ENCODE results near the gene PLAU.
"Not testable (repeated sequence)": the region's sequence is repeated elsewhere in the genome, so short reads cannot be mapped to it uniquely, and the experiment has no call there.

PLAU gene

DNA sequence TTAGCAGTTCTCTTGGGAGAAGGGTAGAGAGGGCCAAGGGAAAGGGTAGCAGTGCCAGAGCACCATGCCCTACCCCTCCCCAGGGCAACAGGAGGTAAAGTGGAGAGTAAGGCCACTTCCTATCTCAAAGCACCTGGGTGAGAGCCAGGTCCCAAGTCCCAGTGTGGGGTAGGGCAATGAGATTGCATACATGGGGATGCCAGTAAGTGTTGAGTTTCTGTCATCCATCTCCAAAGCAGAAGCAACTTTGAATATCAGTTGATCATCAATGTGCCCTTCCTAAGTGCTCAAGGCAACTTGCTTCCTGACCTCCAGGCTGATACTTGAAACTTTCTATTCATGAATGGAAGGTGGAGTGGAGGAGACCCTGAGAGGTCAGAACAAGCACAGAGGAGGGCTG, 34.4 kb upstream of the PLAU start:
- DNase-seq (ENCODE audit: low read depth, low spot score): no peak

DNA sequence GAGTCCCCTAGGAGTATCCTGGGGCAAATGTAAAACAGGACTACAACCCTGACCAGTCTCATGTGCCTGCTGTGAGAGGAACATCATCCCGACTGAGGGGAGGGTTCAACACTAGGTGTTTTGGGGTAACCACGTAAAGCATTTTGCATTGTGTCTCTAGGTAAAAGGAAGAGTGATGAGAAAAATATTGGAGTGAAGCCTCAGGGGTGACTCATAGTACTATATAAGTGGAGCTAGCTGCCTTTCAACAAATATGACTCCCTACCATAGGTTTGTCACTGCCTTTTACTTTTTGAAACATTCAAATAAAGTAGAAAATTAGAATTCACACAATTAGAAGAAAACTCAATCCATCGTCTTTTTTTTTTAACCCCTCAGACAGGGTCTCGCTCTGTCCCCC, 34.0 kb upstream of the PLAU start:
- DNase-seq (ENCODE audit: low read depth, low spot score): no peak

DNA sequence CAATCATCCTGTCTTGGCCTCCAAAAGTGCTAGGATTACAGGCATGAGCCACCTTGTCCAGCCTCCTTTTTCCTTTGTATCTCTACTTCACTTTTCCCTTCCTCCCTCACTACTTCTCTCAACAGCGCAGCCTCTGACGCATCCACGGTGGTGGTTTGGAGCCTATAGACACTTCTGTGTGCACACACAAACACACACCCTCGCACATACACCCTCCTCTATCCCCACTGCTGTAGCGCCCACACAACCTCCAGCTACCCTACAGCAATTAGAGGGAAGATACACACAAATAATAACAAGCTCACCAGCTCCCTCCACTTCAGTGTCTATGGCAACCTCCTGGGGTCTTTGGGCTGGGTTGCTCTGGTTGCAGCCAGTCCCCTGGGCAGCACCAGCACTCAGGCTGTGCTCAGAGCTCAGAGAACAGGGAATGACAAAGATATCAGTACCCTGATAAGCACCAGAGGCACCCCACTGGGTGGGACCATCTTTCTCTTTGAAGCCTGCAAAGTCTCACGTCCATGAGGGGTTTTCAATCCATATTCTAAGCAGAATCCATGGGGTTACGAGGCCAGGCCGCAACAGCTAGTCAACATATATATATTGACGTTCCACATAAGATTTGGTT, 33.3 kb upstream of the PLAU start:
- DNase-seq (ENCODE audit: low read depth, low spot score): no peak

DNA sequence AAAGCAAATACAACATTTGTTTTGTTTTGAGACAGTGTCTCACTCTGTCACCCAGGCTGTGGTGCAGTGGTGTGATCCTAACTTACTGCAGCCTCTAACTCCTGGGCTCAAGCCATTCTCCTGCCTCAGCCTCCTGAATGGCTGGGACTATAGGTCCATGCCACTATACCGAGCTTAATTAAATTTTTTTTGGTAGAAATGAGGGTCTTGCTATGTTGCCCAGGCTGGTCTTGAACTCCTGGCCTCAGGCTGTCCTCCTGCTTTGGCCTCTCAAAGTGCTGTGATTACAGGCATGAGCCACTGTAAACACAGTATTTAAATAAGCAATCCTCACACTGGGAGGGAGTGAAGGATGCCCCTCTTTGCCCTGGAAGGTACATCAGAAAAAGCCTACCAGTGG, 32.6 kb upstream of the PLAU start:
- no peak for DNase-seq (ENCODE audit: low read depth, low spot score)

DNA sequence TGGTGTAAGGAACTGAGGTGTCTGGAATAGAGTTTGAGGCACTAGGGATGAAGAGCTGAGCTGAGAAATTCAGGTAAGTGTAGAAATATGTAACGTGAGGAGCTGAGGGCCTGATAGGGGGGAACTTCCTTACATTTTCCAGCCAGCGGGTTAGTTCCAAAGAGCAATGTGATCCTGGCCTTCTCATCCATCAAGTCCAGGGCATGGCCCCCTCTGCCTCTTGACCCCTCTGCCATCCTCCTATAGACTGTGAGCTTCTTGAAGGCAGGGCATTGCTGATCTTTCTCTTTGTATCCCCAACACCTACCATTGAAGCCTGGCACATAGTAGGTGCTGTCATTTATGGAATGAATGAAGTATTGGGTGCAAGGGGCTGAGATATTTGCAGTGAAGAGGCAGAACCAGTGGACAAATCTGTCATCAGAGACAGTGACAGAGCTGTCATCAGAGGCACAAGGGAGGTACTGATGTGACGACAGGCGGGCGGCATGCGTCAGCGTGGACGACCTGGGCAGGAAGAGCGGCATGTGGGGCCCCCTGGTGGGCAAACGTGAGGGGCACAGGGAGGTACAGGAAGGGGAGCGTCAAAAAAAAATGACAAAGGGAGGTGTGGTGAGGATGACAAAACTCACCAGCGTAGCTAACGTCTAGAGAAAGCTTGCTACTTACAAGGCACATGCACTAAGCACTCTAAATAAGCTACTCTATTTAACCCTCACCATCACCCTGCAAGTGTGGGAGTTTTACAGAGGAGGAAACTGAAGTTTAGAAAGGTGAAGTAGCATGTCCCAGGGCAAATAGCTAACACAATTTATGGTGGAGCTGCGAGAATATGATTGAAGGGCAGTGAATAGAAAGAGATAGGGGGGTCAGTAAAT, 31.4 kb upstream of the PLAU start:
- DNase-seq (ENCODE audit: low read depth, low spot score): peak; percentile 89

DNA sequence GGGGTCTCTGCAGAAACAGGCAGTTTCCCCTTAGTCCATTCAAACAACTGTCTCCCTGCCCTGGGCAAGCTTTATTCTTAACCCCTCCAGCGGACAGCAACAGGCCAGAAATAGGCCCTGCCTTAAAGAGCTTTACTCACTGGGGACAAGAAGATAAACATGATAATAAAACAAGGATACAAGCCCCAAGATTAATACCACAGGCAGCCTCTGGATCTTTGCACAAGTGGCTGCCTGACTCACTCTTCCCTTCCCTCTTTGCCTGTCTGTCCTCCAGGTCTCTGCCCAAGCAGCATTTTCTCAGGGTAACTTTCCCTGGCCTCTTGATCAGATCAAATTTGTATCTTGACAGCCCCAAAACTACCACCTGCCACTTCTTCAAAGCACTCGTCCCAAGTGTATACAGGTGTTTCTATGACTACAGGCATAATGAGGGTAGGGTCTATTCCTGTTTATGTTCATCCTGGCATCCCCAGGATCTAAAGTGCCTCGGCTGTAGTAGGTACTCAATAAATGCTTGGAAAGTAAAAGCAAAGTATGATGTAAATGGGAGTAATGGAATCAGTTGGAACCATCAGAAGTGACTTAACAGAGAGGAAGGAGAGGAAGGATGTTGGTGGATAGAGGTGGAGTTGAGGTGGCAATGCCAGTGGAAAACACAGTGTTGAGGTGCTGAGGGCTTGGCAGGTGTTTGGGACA, 29.6 kb upstream of the PLAU start:
- DNase-seq (ENCODE audit: low read depth, low spot score): no peak

DNA sequence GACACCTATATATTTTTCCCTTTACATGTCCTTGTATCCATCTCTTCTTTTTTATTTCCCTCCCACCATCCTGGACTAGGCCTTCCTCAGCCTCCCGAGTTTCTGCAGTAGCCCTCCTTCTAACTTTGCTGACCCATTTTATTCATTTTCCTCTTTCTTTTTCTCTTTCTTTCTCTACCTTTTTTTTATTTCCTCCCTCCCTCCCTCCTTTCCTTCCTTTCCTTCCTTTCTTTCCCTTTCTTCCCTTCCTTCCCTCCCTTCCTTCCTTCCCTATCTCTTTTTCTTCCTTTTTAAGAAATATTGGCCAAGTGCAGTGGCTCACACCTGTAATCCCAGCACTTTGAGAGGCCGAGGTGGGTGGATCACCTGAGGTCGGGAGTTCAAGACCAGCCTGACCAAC, 26.9 kb upstream of the PLAU start:
- DNase-seq (ENCODE audit: low read depth, low spot score): no peak

DNA sequence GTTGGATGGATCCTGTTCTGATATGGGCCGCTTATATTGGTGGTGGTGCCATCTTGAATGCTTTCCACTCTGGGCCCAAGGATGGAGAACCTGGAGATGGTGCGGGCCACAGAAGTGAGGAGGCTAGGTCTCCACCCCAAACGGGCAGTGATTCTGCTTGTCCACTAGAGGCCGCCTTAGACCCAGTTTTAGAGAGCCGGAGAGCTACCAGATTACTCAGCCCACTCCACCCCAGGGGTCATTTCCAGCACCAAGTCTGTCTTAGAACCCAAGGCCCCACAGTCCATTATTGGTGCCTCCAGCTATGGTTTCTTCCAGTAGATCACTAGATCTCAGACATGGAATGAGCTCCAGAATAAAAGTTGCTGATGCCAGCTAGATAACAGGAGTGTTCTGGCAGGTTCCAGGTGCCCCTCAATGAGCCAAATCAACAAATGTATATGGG, 24.8 kb upstream of the PLAU start:
- peak; percentile 86 for DNase-seq (ENCODE audit: low read depth, low spot score)

DNA sequence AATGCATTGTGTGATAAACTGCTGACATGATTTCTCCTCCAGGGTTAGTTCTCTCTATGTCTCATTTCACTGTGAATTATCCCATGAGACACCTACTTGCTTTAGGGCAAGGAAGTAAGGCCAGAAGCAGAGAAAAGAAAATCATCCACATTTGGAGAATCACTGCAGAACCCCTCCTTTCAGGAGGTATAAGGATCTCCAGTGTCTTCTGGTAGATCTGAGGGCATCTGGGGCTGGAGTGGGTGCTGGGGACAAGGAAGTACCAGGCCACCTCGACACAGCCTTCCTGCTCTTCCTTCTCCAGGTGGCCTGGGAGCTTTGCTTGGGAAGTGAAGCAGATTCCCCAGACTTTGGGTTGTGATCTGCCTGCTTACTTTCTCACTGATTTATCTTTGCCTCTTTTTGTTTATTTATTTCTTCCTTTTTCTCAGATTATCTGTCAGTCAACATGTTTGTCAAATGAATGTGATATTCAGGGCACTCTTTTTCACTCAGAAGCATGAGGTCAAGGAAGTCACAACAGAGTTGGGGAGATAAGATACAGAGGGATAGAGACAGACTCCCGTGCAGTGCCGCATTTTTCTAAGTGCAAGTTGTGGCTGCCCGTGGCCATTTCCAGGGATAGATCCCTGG, 24.2 kb upstream of the PLAU start:
- DNase-seq (ENCODE audit: low read depth, low spot score): no peak

DNA sequence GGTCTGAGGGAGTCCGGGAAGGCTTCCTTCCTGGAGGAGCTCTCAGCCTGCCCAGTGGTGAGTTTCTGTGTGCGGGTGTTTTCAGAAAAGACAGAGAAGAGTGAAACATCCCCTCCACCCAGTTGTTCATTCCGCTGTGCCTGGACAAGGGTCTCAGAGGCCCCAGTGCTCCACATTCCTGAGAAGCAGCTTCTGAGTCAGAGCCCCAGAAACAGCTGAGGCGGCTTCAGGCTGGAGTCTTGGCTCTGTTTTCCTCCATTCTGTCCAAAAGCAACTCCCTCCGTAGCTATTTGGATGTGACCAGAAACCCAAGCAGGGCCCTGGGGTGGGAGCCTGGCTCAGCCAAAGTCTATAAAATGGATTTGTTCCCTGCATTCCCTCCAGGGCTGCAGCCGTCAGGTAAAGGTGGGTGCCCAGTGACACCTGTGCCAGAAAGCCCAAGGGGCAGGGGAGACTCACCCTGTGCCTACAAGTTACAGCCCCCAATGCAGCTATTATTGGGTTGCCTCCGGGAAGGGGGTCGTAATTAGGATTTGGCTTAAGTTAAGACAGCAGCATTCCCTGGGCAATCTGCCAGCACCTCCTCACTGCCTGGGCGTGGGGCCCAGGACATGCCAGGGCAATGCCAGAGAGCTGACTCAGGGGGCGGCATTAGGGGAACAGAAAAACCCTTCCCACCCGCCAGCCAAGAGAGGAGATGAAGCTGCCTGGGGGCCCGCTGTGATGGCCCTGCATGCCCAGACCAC, 23.5 kb upstream of the PLAU start:
- peak; percentile 68 for DNase-seq (ENCODE audit: low read depth, low spot score)

DNA sequence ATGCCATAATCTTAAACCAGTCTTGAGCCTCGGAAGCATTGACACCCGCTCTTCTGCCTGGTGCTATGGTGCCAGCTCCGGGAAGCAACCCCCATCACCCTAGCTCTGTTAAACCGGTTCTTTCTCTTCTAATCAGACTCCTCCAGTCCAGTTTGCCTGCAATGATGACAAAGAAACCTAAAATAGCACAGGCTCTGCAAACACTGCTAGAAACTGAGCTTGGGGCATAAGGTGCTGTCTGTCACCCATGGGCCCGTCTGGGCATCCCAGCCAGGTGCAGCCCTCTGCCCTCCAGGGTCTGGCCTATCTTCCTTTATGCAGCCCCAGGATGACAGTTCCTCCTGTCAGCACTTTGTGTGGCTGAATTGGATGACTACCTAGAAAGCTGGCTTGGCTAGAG, 22.4 kb upstream of the PLAU start:
- DNase-seq (ENCODE audit: low read depth, low spot score): no peak

DNA sequence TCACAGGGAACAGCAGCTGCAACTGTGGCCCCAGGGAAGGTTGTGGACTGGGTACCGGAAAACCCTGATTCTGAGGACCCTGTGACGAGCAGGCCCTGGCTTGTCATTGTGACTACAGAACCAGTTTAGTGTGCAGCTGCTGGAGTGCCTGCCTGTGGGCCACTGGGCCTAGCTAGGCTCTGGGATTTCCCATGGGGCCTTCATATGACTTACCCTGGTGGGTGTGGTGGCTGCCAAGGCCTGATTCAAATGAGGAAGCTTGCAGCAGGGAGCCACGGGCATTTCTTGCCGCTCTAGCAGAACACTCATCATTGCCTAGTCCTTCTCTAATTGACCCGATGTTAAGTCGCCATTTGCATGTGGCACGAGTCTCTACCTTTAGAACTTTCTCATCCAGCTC, 21.9 kb upstream of the PLAU start:
- peak; percentile 78 for DNase-seq (ENCODE audit: low read depth, low spot score)

DNA sequence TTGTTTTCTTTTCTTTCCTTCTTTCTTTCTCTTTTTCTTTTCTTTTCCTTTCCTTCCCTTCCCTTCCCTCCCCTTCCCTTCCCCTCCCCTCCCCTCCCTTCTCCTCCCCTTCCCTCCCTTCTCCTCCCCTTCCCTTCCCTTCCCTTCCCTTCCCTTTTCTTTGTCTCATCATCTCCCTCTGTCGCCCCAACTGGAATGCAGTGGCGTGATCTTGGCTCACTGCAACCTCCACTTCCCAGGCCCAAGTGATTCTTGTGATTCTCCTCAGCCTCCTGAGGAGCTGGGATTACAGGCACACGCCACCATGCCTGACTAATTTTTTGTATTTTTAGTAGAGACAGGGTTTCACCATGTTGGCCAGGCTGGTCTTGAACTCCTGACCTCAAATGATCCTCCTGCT, 21.5 kb upstream of the PLAU start:
- DNase-seq (ENCODE audit: low read depth, low spot score): not testable (repeated sequence)

DNA sequence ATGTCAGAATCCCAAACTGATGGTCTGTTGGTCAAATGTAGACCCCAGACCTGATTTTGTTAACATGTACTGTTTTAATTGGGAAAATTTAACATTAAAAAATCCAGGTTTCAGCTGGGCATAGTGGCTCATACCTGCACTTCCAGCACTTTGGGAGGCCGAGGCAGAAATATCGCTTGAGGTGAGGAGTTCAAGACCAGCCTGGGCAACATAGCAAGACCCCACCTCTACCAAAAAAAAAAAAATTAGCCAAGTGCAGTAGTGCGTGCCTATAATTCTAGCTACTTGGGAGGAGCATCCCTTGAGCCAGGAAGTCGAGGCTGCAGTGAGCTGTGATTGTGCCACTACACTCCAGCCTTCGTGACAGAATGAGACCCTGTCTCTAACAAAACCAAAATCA, 20.7 kb upstream of the PLAU start:
- DNase-seq (ENCODE audit: low read depth, low spot score): no peak

DNA sequence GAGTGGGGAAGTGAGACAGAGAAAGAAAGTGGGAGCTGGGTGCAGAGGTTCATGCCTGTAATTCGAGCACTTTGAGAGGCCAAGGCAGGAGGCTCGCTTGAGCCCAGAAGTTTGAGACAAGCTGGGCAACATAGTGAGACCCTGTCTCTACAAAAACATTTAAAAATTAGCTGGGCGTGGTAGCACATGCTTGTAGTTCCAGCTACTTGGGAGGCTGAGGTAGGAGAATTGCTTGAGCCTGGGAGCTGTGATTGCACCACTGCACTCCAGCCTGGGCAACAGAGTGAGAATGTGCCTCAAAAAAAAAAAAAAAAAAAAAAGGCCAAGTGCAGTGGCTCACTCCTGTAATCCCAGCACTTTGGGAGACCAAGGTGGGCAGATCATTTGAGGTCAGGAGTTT, 20.1 kb upstream of the PLAU start:
- not testable (repeated sequence) for DNase-seq (ENCODE audit: low read depth, low spot score)

DNA sequence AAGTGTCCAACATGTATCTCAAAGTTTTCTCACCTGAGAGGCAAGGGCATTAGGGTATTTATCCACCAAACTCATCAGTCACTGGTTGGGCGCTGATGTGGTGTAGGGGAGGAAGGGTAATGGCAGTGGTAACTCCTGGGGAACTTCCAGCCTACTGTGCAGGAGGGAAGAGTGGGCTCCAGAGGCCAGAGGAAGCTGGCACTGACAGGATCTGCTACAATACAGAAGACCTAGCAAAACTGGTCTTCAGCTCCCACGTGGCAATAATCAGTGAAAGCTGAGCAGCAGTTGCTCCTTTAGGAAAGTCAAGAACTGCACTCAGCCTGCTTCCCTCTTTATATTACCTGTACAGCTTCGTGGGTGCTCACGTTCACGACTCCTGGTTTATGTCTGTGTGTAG, 19.4 kb upstream of the PLAU start:
- no peak for DNase-seq (ENCODE audit: low read depth, low spot score)

DNA sequence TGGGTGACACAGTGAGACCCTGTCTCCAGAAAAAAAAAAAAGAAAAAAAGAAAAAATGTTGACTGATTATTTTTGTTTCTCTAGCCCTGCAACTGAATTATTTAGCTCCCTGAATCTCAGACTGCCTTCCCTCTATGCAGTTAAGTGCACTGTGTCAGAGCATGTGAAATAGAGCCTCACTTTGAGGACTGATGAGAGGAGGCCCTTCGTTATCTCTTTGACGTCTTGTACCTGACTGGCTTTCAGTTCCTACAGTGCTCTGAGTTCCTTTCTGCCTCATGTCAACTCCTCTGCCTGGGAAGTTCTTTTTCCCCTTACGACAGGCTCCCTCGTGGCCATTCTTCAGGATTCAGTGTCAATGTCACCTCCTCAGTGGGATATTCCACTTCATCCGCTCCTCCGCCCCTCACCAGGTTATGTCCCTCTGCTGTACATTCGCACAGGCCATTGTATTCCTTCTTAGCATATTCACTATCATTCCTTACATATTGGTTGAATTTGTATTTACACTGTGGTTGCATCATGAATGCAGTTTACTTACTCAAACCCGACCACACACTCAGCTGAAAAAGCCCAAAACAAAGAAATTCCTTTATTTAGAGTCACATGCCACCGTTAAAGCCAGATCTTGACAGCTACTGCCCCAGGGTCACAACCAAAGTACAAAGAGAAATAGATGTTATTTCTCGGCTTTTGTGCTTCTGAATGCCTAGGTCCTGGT, 18.5 kb upstream of the PLAU start:
- no peak for DNase-seq (ENCODE audit: low read depth, low spot score)

DNA sequence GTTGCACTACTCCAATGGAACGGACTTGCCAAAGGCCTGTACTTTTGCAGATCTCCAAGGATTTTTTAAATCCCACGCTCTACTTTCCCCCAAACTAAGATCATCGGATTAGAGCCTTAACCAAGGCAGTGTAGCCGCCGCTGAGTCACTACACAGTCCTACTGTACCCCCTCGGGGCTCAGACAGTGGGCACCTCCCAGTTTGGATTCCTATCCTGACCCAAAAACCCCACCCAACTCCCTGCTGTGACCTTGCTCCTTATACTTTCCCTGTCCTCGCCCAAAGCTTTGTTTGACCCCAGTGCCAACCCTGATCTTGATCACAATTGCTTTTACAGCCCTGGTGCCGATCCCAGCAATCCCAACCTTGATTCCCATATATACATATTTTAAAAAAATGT, 17.5 kb upstream of the PLAU start:
- no peak for DNase-seq (ENCODE audit: low read depth, low spot score)

DNA sequence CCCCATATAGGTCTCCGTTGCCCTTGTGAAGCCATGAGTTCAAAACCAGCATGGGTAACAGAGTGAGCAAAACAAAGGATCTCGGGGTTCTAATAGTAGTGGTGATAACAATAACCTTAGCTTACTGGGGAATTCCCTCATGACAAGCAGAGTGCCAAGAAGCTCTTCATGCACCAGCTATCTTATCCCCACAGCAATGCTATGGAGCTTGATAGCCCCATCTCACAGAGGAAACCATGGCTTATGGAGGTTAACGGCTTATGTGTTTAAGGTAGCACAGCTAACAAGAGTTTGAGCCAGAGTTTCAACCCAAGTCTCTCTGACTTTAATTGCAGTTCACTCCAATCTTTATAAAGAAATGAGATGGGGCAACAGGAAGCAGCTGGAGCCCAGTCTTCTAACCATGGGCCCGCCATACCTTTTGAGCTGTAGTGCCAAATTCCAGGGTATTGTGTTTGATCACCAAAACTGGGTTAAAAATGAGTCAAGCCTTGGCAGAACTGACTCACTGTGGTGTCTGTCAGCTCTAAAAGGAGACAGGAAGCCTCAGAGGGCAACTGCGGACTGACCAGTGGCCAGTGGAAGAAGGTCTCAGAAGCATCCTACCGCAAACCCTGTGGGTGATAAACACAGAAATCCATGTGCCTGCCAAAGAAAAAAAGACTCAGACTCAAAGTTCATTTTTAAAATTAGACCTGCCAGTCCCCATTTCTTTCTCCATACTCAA, 16.5 kb upstream of the PLAU start:
- no peak for DNase-seq (ENCODE audit: low read depth, low spot score)

DNA sequence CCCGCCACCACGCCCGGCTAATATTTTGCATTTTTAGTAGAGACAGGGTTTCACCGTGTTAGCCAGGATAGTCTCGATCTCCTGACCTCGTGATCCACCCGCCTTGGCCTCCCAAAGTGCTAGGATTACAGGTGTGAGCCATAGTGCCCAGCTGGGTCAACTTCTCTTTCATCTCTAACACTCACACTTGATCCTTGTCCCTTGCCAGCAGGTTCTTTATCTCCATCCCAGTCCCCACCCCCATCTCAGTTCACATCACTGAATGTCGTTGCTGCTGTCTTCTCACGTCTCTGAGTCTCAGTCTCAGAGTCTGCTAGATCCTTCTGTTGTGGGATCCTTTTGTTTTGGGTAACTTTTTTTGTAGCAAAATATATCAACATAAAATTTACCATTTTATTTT, 15.6 kb upstream of the PLAU start:
- DNase-seq (ENCODE audit: low read depth, low spot score): not testable (repeated sequence)
